ENCODE data around the gene BAD. TPM values are rescaled to one million over a fixed set of nuclear protein-coding genes. Genes with fewer than 3 reads are reported as not detected.
A peak's percentile ranks its signal among the peaks of the same experiment; 100 is the strongest.

The BAD gene
- total RNA-seq, 1 experiment from 2014 or later: 23.3 TPM

GRCh38 chr11:64313491-64314145, 29.2 kb upstream of the BAD start:
- TF ChIP-seq CTCF (conservative IDR thresholded peaks at IDR 0.05): no peak
- no peaks in the 10 kb centered on the region for H3K9me3 ChIP-seq (ENCODE audit: control insufficient read depth, low read depth, low read length)
- no peak overlapping the region for H2AFZ ChIP-seq (ENCODE audit: low read length)
- no peaks in the 10 kb centered on the region for H3K79me1 ChIP-seq (ENCODE audit: insufficient read depth, low read depth, low read length, poor library complexity, severe bottlenecking)
- no peak overlapping the region for H3K27ac ChIP-seq (ENCODE audit: insufficient read length, low read depth, low read length)
- Mint-ChIP-seq H3K36me3 (ENCODE audit: insufficient read depth in 1 of 3, low read depth in 3 of 3) (peaks cover 18 to 41% (median 20%) of the 10 kb centered on the region in 3 experiments; a peak in 6 of 7 replicates), H3K9me3 (no peaks in the 10 kb centered on the region), H3K27me3 (ENCODE audit: low read depth) (no peaks in the 10 kb centered on the region), H3K27ac (peak overlapping the region in 1 of 3 experiments; percentile 24; a peak in 2 of 7 replicates), H3K4me3 (no peak overlapping the region), H3K4me1 (peaks cover 7 to 8% of the 10 kb centered on the region in 2 experiments)
- no peak overlapping the region for H3K14ac ChIP-seq (ENCODE audit: insufficient read depth, low read length)
- H3K79me2 ChIP-seq (ENCODE audit: insufficient read depth, low read length): peaks cover 4% of the 10 kb centered on the region; the same call in 1 of the 2 replicates
- no peak overlapping the region for H4K5ac ChIP-seq (ENCODE audit: insufficient read length, low read depth, low read length)
- no peak overlapping the region for H2BK15ac ChIP-seq (ENCODE audit: low read depth, low read length)
- H4K91ac ChIP-seq (ENCODE audit: insufficient read length, low read depth, low read length): no peak overlapping the region
- no peak overlapping the region for H2BK5ac ChIP-seq (ENCODE audit: insufficient read length, low read length)
- H2BK20ac ChIP-seq (ENCODE audit: low read depth, low read length, poor library complexity, severe bottlenecking): no peak overlapping the region
- no peaks in the 10 kb centered on the region for H4K20me1 ChIP-seq (ENCODE audit: control insufficient read depth, insufficient read depth, insufficient read length)
- H3K56ac ChIP-seq (ENCODE audit: insufficient read length, low read depth, low read length): no peak overlapping the region
- H3K18ac ChIP-seq (ENCODE audit: insufficient read length, low read depth, low read length): no peak overlapping the region
- no peak overlapping the region for H3K9ac ChIP-seq (ENCODE audit: extremely low read depth, insufficient read length, low read length)
- no peak overlapping the region for H3T11ph ChIP-seq (ENCODE audit: low read length)
- no peak overlapping the region for H3K23ac ChIP-seq (ENCODE audit: insufficient read length, low read depth, low read length)
- H4K8ac ChIP-seq (replicated peaks; ENCODE audit: insufficient read length, low read depth, low read length): no peak overlapping the region
- H3K4me2 ChIP-seq (ENCODE audit: insufficient read depth, insufficient read length, low read length): no peak overlapping the region
- no peak for DNase-seq
- no CpG with 5 or more reads among the region's 18 CpGs for WGBS (ENCODE audit: extremely low coverage, insufficient read length, low lambda C conversion rate)
- H3K4ac ChIP-seq (ENCODE audit: low read depth, low read length): no peak overlapping the region
- H3K23me2 ChIP-seq (ENCODE audit: insufficient read length, low read depth, low read length, poor library complexity, severe bottlenecking): peaks cover 3% of the 10 kb centered on the region
- H2BK12ac ChIP-seq (ENCODE audit: insufficient read length, low read depth, low read length): no peak overlapping the region
- no peak overlapping the region for H2BK120ac ChIP-seq (ENCODE audit: low read depth, low read length, poor library complexity, severe bottlenecking)
- H2AK5ac ChIP-seq (ENCODE audit: insufficient read length, low read length): no peak overlapping the region
- H3K27me3 ChIP-seq (ENCODE audit: insufficient read depth, low read length): no peaks in the 10 kb centered on the region
- no peaks in the 10 kb centered on the region for H3K4me1 ChIP-seq (ENCODE audit: insufficient read depth, low read length)
